ENCODE measurements around the gene ZSWIM7.
A peak's percentile ranks its signal among the peaks of the same experiment; 100 is the strongest.
"Not testable (repeated sequence)": the region's sequence is repeated elsewhere in the genome, so short reads cannot be mapped to it uniquely, and the experiment has no call there.

The ZSWIM7 gene

GRCh38 chr17:15999974-16000827 lies 697 bp upstream of the ZSWIM7 start:
- H3K4me3 ChIP-seq (ENCODE audit: low read depth, low read length): peak overlapping the region; percentile 92

- no peak overlapping the region for H3K4me3 ChIP-seq (ENCODE audit: low read depth, low read length)
Observed at GRCh38 chr17:15998031-15998562, 1.4 kb downstream of the ZSWIM7 start.

- H3K4me3 ChIP-seq (ENCODE audit: low read depth, low read length): no peak overlapping the region
Observed at GRCh38 chr17:15996322-15996721, 3.2 kb downstream of the ZSWIM7 start.

- no peak overlapping the region for H3K4me3 ChIP-seq (ENCODE audit: low read depth, low read length)
Observed at GRCh38 chr17:15981646-15982580, 17.6 kb downstream of the ZSWIM7 start.

GRCh38 chr17:15981208-15981607 lies 18.3 kb downstream of the ZSWIM7 start:
- H3K4me3 ChIP-seq (ENCODE audit: low read depth, low read length): no peak overlapping the region

- not testable (repeated sequence) for H3K4me3 ChIP-seq (ENCODE audit: low read depth, low read length)
Observed at GRCh38 chr17:15979013-15979412, 20.5 kb downstream of the ZSWIM7 start.

GRCh38 chr17:15978606-15979005 lies 20.9 kb downstream of the ZSWIM7 start:
- H3K4me3 ChIP-seq (ENCODE audit: low read depth, low read length): no peak overlapping the region

GRCh38 chr17:15977894-15978293 lies 21.6 kb downstream of the ZSWIM7 start:
- H3K4me3 ChIP-seq (ENCODE audit: low read depth, low read length): no peak overlapping the region

- H3K4me3 ChIP-seq (ENCODE audit: low read depth, low read length): no peak overlapping the region
Observed at GRCh38 chr17:15973834-15974233, 25.7 kb downstream of the ZSWIM7 start.

- no peak overlapping the region for H3K4me3 ChIP-seq (ENCODE audit: low read depth, low read length)
Observed at GRCh38 chr17:15973016-15973415, 26.5 kb downstream of the ZSWIM7 start.

GRCh38 chr17:15972497-15972951 lies 27.0 kb downstream of the ZSWIM7 start:
- no peak overlapping the region for H3K4me3 ChIP-seq (ENCODE audit: low read depth, low read length)

GRCh38 chr17:15971882-15972281 lies 27.6 kb downstream of the ZSWIM7 start:
- no peak overlapping the region for H3K4me3 ChIP-seq (ENCODE audit: low read depth, low read length)

- no peak overlapping the region for H3K4me3 ChIP-seq (ENCODE audit: low read depth, low read length)
Observed at GRCh38 chr17:15971098-15971678, 28.3 kb downstream of the ZSWIM7 start.

- H3K4me3 ChIP-seq (ENCODE audit: low read depth, low read length): no peak overlapping the region
Observed at GRCh38 chr17:15970500-15970899, 29.0 kb downstream of the ZSWIM7 start.

- no peak overlapping the region for H3K4me3 ChIP-seq (ENCODE audit: low read depth, low read length)
Observed at GRCh38 chr17:15969463-15969862, 30.0 kb downstream of the ZSWIM7 start.

GRCh38 chr17:15967706-15968399 lies 31.7 kb downstream of the ZSWIM7 start:
- H3K4me3 ChIP-seq (ENCODE audit: low read depth, low read length): no peak overlapping the region

- no peak overlapping the region for H3K4me3 ChIP-seq (ENCODE audit: low read depth, low read length)
Observed at GRCh38 chr17:15966879-15967248, 32.6 kb downstream of the ZSWIM7 start.

- peak overlapping the region; percentile 8 for H3K4me3 ChIP-seq (ENCODE audit: low read depth, low read length)
Observed at GRCh38 chr17:15966183-15966878, 33.2 kb downstream of the ZSWIM7 start.

- H3K4me3 ChIP-seq (ENCODE audit: low read depth, low read length): no peak overlapping the region
Observed at GRCh38 chr17:15965528-15965927, 34.0 kb downstream of the ZSWIM7 start.

- H3K4me3 ChIP-seq (ENCODE audit: low read depth, low read length): no peak overlapping the region
Observed at GRCh38 chr17:15963670-15964110, 35.8 kb downstream of the ZSWIM7 start.
